IPS-NIHi7 (cell line): Measurements from ENCODE around the gene SPIRE2.
A peak's percentile ranks its signal among the peaks of the same experiment; 100 is the strongest.
"Not testable (repeated sequence)": the region's sequence is repeated elsewhere in the genome, so short reads cannot be mapped to it uniquely, and the experiment has no call there.

ENCODE experiments used
- DNase-seq: peaks from one replicate; pipeline ENCODE4 v3.0.0; 2012; ENCODE audit warnings: mixed read lengths; ENCODE audit errors: extremely low spot score

The SPIRE2 gene

DNA sequence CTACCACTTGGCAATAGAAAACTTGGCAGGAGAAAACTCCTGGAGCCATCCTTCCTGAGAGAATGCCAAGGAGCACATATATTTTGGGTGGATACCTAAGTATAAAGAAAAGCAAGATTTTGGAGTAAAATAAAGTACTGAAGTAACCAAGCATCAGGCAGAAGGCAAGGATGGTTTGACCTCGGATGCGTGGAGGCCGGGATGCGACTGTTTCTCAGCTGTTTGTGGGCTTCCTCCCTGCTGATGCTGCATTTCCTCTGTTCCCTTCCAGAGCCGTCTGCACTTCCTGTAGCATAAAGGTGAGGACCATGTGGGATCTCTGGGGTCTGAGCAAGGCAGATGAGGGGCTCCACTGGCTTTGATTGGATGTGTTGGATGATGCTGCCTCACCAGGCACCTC is 39.6 kb downstream of the SPIRE2 start:
- DNase-seq: no peak

DNA sequence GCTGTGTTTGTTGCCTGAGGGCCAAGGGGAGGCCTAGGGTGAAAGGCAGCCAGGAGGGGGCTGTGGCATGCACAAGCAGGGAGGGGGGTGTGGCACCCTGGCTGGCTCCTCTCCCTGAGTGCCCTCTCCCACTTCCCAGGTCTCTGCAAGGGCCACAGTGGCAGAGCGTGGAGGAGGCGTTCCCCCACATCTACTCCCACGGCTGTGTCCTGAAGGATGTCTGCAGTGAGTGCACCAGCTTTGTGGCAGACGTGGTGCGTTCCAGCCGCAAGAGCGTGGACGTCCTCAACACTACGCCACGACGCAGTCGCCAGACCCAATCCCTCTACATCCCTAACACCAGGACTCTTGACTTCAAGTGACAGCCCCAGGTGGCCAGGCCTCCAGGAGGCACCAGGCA is 41.6 kb downstream of the SPIRE2 start:
- no peak for DNase-seq

DNA sequence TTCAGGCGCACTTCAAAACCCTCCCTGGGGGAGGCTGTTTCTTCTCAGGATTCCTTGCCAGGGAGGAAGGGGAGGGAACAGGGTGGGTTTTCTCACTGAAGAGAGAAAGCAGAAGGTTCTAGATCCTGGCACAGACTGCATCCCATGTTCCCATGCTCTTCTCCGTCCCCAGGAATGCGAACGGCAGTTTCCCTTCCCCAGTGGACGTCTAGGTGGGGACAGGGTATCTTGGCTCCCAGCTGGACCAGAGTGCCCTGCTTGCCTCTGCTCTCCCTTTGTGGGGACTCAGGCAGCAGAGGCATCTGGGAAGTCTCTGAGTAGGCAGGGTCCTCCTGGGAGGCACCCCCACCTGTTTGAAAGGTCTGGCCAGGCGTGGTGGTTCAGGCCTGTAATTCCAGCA is 42.2 kb downstream of the SPIRE2 start:
- no peak for DNase-seq

DNA sequence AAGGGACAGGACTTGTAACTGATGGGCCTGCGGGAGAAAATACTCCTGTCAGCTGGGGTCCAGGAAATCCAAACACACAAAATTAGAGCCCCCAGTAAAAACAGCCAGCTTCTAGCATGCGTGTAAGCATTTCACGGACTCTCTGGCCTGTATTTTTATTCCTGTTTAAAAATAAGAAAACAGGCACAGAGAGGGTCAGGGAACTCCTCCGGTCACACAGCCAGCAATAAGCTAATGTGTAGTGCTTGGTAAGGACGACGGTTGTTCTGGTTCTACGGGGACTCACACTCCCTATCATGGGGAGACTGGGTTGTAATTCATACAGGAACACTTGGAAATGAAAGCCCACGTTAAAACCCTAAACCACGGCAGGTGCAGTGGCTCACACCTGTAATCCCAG is 43.6 kb downstream of the SPIRE2 start:
- no peak for DNase-seq

DNA sequence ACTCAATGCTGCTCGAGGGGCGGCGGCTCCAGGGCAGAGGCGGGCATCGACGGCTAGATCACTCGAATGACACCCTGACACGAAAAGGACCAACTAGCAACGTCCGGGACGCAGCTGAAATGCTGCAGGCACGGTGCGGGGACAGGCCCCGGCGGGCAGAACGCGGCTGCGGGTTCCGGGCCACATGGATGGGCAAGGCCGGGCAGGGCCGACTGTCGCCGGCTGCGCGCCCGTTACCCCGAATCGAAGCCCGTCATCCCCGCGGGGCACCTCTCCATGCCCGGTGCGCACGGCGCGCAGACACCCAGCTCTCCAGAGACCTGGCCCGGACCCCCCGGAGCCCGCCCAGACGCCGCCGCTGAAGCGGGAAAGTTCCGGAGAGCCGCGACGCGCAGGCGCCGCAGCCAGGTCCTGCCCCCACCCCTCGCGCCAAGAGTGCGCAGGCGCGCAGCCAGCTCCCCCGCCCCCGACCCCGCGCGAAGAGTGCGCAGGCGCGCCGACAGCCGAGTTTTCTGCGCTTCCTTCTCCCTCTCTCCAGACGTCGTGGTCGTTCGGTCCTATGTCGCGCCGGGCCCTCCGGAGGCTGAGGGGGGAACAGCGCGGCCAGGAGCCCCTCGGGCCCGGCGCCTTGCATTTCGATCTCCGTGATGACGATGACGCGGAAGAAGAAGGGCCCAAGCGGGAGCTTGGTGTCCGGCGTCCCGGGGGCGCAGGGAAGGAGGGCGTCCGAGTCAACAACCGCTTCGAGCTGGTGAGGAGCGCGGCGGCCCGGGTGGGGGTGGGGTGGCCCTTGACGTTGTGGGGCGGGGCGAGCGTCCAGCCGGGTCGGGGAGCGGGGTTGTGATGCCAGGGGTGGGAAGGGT is 45.1 kb downstream of the SPIRE2 start, which contains the start of gene TCF25:
TCF25 (plus strand) TSS at position 484 of the 863 bp plus-strand sequence; CDS start at position 560, 76 bp downstream.
- DNase-seq: peak; percentile 97

DNA sequence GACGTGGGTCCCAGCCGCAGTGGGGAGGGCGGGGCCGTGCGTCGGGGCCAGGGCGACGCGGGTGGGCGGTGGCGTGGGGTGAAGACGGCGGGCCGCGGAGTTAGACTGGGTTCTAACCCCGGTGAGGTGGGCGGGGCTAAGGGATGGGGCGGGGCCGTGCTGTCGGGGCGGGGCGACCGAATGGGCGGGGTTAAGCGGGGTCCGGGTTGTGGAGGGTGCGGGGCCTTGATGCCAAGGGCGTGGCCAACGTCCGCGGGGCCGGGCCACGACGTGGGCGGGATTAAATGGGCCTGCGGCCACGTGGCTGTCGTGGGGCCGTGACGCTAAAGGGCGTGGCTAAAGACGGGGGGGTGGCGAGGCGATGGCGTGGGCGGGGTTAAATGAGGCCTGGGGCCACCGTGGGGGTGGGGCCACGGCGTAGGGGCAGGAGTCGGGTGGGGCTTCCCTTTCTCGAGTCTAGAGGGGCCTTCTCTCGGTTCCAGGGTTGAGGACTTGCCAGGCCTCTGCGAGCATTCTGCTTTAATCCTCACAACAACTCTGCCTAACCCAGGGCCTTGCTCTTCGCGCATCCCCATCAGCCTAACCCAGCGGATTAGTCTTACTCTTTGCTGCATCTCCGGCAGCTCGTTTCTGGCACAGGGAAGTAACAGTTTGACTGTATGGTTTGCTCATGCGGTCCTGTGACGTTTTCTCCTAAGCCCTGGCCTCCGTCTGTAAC is 45.9 kb downstream of the SPIRE2 start:
- peak; percentile 98 for DNase-seq

DNA sequence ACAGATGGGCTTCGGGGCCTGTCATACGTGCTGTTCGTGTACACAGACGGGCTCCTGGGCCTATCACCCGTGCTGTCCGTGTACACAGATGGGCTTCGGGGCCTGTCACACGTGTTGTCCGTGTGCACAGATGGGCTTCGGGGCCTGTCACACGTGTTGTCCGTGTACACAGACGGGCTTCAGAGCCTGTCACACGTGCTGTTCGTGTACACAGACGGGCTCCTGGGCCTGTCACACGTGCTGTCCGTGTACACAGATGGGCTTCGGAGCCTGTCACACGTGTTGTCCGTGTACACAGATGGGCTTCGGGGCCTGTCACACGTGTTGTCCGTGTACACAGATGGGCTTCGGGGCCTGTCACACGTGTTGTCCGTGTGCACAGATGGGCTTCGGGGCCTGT is 50.8 kb downstream of the SPIRE2 start:
- not testable (repeated sequence) for DNase-seq

DNA sequence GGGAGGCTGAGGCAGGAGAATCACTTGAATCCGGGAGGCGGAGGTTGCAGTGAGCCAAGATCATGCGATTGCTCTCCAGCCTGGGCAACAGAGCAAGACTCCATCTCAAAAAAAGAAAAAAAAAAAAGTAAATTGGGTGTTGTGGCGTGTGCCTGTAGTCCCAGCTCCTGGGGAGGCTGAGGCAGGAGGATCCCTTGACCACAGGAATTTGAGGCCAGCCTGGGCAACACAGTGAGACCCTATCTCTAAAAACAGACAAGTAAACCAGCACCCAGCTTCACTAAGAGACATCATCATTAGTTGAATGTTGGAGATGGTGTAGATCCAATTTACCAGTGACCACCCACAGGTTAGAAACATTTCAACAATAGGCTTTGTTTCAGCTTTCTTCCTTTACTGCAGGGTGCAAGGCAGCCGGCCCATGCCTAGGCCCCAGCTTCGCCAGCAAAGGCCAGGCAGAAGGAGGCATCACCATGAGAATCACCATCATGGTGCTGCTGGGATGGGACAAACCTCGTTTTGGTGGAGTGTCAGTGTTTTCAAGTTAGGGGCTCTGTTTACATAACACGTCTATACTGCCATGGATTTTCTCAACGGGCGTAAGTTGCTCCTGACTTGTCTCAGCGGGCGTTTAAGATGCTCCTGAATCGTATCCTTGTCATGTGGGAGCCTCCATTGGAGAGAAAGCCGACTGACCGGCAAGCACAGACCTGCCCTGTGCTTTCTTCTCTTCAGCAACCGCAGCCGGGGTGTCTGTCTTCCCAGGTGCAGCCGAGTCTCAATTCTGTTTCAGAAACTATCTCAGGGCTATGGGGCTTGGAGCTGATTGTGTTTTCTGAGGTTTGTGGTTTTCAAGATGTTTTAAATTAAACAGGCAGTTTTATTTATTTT is 52.4 kb downstream of the SPIRE2 start:
- DNase-seq: no peak

DNA sequence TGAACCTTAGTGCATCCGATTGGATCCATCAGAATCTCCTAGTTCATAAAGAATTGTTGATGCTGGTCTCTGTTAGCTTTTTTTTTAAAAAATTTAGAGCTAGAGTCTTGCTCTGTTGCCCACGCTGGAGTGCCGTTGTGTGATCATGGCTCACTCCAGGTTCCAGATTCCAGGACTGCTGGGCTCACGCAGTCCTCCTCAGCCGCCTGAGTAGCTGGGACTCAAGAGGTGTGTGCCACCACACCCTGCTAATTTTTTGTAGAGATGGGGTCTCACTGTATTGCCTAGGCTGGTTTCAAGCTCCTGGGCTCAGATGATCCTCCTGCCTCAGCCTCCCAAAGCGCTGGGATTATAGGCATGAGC is 53.1 kb downstream of the SPIRE2 start:
- no peak for DNase-seq

DNA sequence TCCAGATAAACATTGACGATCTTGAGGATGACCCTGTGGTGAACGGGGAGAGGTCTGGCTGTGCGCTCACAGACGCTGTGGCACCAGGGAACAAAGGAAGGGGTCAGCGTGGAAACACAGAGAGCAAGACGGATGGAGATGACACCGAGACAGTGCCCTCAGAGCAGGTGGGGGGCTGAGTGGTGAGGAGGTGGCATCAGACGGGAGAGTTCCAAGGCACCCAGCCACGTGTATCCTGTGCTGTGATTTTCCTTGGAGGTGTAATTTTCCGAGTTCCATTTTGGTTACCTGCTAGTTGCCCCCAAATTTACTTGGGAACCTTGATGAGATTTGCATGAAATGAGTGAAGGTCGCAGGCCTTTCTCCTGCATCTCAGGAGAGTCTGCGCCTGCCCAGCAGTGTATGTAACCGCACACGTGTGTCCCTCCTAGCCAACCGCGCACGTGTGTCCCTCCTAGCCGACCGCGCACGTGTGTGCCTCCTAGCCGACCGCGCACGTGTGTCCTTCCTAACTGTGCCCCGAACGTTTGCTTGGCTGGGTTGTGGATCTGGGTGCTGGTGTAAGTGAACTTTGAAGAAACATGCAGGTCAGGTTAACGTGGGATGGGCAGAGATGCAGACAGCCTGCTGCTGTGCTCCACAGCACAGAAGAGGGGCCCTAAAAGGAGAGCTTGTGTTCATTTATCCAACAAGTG is 55.2 kb downstream of the SPIRE2 start:
- DNase-seq: no peak

DNA sequence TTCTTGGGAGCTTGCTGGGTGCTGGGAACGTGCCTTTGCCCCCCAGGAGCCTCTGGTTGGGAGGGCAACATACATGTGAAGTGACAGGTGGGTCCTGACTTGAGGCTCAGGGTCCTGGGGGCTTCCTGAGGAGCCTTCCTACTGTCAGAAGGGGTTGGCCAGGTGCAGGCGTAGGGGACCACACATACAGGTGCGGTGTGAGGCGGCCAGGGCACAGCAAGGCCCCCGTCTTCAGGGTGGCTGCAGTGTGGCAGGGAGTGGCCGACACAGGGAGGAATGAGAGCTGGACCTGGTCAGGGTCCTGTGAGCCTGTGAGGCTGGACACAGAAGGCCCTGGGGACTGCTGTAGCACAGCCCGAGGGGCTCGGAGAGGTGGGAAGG is 55.8 kb downstream of the SPIRE2 start:
- no peak for DNase-seq

DNA sequence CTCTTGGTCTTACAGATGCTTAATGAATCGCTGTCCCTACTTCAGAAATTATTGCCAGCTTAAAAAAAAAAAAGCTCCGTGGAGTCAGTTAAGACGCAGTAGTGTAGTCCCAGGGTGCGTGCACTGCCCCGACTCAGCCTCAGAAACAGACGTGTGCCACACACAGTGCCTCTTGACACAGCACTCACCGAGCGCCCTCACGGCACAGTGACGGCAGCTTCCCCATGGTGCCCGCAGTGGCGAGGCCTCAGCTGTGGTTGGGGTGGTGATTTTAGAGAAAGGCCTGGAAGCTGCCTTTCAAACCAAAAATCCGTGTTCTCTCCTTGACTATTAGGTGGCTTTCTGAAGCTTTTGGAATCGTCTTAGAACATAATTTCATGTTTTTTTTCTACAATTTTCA is 59.0 kb downstream of the SPIRE2 start:
- DNase-seq: no peak

DNA sequence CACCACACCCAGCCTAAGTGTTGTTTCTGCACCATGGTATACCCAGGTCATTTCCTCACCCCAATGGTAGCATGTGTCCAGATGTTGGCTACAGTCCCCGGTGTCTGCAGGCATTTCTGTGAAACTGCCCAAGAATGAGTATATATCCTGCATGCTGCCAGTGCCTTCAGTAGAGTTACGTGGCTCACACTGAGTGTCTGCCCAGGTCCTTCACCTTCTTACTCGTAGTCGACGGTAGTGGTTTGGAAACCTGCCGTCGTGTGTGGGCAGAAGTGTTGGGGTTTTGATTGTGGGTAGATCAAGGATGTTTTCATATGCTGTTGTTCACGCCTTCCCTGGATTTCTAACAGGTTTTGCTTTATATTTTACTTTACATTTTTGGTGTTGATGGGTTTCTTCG is 61.9 kb downstream of the SPIRE2 start:
- DNase-seq: no peak

DNA sequence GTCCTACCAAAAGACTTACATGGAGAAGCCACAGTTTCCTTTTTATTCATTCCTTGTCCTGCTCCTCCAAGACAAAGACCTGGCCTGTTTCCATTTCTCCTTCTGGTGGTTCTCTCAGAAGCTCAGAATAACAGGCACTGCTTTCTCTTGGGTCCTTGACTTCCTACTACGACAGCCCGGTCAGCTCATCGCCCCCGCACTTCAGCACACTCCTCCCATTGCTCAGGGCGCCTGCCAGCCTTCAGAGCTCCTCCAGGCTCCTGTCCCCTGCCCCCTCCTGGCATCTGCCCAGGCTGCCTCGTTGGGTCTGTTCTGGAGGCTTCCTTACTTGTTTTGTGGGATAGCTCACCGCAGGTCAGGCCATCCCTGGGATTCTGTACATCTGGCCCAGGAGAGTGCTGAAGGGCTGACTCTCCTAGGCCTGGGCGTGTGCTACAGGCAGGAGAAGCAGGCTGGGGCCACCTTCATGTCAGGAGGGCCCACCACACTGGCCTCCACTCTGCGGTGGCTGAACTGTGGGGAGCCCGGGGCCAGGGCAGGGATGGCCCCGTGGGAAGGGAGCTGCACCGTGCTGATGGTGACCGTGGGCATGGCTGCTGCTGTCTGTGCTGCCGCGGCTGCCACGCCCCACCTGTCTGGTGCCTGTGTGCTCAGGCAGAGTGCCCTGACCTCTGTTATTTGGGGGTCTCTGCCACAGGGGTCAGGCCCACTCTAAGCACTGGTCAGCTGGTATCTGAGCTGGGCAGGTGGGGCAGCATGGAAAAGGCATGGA is 62.8 kb downstream of the SPIRE2 start:
- no peak for DNase-seq

DNA sequence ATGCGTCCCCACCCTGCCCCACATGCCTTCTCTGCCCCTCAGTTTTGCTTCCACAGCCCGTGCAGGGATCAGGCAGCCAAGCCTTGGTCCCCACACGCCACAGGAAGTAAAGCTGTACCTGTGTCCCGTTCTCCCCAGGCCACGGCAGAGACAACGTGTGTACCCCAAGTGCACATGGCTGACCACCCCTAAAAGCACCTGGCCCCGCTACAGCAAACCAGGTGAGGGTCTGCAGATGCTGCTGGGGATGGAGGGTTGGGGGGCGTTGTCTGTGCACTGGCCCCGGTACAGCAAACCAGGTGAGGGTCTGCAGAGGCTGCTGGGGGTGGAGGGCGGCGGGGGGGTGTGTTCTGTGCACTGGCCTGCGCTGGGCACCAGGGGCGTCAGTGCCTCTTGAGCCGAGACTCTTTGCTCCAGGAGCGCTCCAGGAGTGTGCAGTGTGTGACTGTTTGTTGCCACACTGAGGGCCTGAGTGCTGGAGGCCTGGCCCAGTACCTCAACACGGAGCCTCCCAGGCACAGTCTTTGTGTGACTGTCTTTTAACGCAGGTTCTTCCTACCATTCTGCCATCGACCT is 63.9 kb downstream of the SPIRE2 start:
- DNase-seq: no peak

DNA sequence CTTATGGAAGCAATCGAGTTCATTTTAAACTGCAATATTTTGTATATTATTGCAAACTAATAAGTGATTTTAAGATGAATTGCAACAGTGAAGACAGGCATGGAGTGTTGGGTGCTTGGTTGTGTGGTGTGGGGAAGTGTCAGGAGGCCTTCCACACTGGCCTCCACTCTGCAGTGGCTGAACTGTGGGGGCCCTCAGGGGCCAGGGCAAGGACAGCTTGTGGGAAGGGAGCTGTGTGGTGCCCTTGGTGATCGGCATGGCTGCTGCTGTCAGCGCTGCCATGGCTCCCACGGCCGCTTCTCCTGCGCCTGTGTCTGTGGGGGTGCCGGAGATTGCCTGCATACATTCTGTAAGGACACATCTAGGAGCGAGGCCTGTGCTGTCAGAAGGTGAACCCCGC is 64.4 kb downstream of the SPIRE2 start:
- no peak for DNase-seq

DNA sequence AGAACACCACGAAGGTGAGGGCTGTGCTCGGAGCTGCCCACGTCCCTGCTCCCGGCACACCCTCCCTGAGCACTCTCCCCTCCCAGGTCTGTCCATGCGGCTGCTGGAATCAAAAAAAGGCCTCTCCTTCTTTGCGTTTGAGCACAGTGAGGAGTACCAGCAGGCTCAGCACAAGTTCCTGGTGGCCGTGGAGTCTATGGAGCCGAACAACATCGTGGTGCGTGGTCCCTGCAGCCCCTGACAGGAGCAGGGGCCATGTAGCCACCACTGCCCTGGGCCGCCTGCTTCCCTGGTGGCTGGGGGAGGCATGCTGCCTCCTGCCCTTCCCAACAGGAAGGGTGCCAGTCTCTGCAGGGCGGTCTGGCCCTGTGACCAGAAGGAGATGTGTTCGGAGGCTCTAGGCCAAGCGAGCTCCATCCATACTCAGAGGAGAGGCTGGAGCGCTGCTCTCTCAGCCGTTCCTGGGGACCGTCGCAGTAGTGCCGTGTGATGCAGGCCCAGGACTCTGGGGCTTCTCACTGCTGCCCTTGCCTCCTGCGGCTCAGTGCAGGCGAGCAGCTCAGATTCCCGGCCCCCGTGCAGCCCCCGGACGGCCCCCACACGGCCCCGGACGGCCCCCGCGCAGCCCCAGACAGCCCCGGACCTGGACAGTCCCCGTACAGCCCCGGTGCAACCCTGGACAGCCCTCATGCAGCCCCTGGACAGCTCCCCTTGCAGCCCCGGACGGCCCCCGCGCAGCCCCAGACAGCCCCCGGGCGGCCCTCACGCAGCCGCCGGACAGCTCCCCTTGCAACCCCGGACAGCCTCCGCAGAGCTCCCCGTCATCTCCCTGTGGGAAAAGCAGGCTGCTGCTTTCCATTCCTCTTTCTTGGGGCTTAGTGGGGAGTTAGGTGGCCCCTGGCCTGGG is 65.6 kb downstream of the SPIRE2 start:
- no peak for DNase-seq

DNA sequence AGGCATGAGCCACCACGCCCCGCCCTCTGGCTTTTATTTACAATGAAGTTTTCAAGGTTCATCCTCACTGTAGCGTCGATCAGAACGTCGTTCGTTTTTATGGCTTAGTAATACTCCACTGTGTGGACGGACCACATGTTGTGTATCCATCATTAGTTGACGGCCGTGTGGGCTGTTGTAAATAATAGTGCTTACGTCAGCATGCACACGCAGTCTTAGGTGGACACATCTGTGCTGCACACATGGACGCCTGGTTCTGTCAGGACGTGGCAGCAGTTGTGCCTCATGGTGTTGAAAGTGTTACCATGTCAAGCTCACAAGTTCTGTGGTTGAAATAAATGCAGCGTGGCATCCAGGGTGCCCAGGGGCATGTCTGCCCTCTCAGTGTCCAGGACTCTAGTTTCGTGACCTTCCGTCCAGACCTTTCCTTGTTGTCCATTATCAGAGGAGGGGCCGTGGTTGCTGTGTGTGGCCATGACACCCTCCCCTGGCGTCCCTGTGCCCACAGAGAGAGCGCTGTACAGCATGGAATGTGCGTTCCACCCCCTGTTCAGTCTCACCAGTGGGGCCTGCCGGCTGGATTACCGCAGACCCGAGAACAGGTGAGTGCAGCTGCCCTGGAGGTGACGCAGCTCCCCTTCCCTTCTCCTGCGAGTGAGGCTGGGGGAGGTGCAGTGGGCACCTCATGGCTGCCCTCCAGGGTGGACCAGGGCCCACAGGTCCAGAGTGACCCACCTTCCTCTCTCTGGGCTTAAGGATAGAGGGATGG is 67.4 kb downstream of the SPIRE2 start:
- DNase-seq: no peak

DNA sequence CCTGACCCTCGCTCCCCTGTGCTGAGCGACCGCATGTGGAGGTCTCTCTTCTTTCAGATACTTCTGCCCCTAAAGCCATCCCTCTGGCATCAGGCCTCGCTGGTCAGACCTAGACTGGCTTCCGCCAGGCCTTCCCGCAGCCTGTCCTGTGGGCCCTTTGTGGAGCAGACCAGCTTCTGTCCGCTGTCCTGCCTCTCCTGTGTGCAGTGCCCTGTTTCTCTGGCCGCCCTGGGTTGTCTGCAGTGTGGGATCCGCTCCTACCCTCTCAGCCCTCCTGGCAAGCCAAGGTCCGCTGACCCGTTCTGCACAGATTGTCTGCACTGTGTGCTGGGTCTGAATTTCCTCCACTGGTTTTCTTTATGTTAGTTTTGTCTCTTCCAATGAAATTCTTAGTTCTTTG is 68.9 kb downstream of the SPIRE2 start:
- no peak for DNase-seq
